COLO668 (cell line): ENCODE data around the gene GRIK3.
"Not testable (repeated sequence)": the region's sequence is repeated elsewhere in the genome, so short reads cannot be mapped to it uniquely, and the experiment has no call there.

Experiments
- DNase-seq: peaks from one replicate; lab custom pipeline; 2025; ENCODE audit not compliant: unreplicated experiment; lab: John Stamatoyannopoulos, UW

Gene GRIK3

GRCh38 chr1:36948147-36948546 is 86.2 kb downstream of the GRIK3 start:
- no peak for DNase-seq

- no peak for DNase-seq
Observed at GRCh38 chr1:36947384-36947783, 86.9 kb downstream of the GRIK3 start.

- DNase-seq, result no peak
Observed at GRCh38 chr1:36944883-36945282, 89.4 kb downstream of the GRIK3 start.

GRCh38 chr1:36942148-36942547 is 92.2 kb downstream of the GRIK3 start:
- no peak for DNase-seq

- peak; percentile 31 for DNase-seq
Observed at GRCh38 chr1:36941316-36941978, 92.9 kb downstream of the GRIK3 start.

- no peak for DNase-seq
Observed at GRCh38 chr1:36938819-36939218, 95.5 kb downstream of the GRIK3 start.

- no peak for DNase-seq
Observed at GRCh38 chr1:36937371-36937770, 96.9 kb downstream of the GRIK3 start.

GRCh38 chr1:36934061-36934460 is 100.3 kb downstream of the GRIK3 start:
- peak; percentile 52 for DNase-seq

GRCh38 chr1:36927826-36928225 is 106.5 kb downstream of the GRIK3 start:
- no peak for DNase-seq

GRCh38 chr1:36925251-36925650 is 109.1 kb downstream of the GRIK3 start:
- no peak for DNase-seq

GRCh38 chr1:36924282-36924811 is 110.0 kb downstream of the GRIK3 start:
- peak; percentile 75 for DNase-seq

GRCh38 chr1:36922593-36923426 is 111.5 kb downstream of the GRIK3 start:
- DNase-seq, result no peak

- DNase-seq, result no peak
Observed at GRCh38 chr1:36922071-36922470, 112.2 kb downstream of the GRIK3 start.

GRCh38 chr1:36920801-36921405 is 113.4 kb downstream of the GRIK3 start:
- no peak for DNase-seq

GRCh38 chr1:36920371-36920770 is 113.9 kb downstream of the GRIK3 start:
- DNase-seq, result no peak

GRCh38 chr1:36919491-36920145 is 114.7 kb downstream of the GRIK3 start:
- no peak for DNase-seq

- DNase-seq, result no peak
Observed at GRCh38 chr1:36918604-36919003, 115.7 kb downstream of the GRIK3 start.

GRCh38 chr1:36916542-36916941 is 117.8 kb downstream of the GRIK3 start:
- not testable (repeated sequence) for DNase-seq

GRCh38 chr1:36913484-36914060 is 120.7 kb downstream of the GRIK3 start:
- DNase-seq, result peak; percentile 31

- DNase-seq, result no peak
Observed at GRCh38 chr1:36913016-36913415, 121.3 kb downstream of the GRIK3 start.

- DNase-seq, result no peak
Observed at GRCh38 chr1:36912365-36912865, 121.9 kb downstream of the GRIK3 start.
